Measurements from ENCODE around the gene LRRC3C.
A peak's percentile ranks its signal among the peaks of the same experiment; 100 is the strongest.
"Not testable (repeated sequence)": the region's sequence is repeated elsewhere in the genome, so short reads cannot be mapped to it uniquely, and the experiment has no call there.

The LRRC3C gene

DNA sequence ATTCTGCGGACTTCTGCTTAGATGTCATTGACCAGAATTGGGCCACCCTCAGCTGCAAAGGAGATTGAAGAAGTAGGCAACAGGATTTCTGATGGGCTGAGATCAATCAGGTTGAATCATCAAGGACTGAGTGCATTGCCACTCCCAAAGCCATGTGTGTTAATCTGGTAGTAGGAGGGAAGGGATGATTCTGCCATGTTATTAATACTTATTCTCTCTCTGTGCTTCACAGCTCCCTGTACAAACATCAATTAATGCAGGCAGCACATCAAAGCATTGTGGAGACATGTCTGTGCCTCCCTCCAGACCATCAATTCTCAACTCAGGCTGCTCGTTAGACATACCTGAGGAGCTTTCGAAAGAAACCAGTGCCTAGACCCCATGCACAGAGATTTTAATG lies 11.6 kb downstream of the LRRC3C start:
- H3K4me3 ChIP-seq (ENCODE audit: low read depth, low read length), result no peak overlapping the region
- TF ChIP-seq, protein P1, sequence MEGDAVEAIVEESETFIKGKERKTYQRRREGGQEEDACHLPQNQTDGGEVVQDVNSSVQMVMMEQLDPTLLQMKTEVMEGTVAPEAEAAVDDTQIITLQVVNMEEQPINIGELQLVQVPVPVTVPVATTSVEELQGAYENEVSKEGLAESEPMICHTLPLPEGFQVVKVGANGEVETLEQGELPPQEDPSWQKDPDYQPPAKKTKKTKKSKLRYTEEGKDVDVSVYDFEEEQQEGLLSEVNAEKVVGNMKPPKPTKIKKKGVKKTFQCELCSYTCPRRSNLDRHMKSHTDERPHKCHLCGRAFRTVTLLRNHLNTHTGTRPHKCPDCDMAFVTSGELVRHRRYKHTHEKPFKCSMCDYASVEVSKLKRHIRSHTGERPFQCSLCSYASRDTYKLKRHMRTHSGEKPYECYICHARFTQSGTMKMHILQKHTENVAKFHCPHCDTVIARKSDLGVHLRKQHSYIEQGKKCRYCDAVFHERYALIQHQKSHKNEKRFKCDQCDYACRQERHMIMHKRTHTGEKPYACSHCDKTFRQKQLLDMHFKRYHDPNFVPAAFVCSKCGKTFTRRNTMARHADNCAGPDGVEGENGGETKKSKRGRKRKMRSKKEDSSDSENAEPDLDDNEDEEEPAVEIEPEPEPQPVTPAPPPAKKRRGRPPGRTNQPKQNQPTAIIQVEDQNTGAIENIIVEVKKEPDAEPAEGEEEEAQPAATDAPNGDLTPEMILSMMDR (IDR thresholded peaks at IDR 0.05; ENCODE audit: control insufficient read depth, extremely low read depth, insufficient read depth), result no peak

DNA sequence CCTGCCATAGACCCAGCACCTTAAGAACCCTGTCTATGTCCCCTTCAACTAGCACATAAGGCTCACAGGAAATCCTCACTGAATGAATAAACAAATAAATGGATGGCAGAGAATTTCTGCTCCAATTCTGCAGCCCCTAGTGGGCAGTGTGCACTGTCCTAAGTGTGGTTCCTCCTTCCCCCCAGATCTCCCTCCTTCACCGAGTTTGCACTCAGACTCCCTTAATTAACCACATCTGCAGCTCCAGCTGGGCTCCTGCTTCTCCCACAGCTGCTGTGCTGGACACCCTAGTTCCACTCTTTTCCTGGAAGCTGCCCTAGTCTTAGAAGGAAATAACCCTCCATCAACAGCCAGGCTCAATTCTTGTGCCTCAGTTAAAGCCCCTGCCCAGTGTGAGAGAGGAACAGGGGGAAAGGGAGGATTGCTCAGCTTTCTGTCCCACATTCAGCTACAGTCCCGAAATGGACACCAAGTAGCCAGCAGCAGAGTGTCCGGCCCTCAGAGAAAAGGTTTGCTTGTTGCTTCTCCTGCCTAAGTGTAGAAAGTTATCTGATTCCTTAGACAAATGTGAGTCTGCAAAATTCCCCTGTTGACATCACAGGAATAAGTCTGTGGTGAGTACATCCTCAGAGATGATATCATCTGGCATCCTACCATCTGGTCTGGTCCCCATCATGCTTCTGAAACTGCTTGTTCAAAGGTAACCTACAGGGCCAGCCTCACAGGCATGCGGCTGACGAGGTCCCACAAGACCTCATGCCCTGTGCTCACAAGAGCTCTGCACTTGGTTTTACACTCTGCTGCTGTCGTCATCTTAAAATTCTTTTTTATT lies 12.3 kb downstream of the LRRC3C start:
- no peak for DNase-seq (ENCODE audit: low read depth)
- TF ChIP-seq, protein P1 (IDR thresholded peaks at IDR 0.05; ENCODE audit: control insufficient read depth, extremely low read depth, insufficient read depth), result peak; percentile 30
- H3K4me3 ChIP-seq (ENCODE audit: low read depth, low read length), result no peak overlapping the region

More for the DNA sequence above, 11.6 kb downstream of the LRRC3C start:
- no peak for DNase-seq (ENCODE audit: low read depth)

DNA sequence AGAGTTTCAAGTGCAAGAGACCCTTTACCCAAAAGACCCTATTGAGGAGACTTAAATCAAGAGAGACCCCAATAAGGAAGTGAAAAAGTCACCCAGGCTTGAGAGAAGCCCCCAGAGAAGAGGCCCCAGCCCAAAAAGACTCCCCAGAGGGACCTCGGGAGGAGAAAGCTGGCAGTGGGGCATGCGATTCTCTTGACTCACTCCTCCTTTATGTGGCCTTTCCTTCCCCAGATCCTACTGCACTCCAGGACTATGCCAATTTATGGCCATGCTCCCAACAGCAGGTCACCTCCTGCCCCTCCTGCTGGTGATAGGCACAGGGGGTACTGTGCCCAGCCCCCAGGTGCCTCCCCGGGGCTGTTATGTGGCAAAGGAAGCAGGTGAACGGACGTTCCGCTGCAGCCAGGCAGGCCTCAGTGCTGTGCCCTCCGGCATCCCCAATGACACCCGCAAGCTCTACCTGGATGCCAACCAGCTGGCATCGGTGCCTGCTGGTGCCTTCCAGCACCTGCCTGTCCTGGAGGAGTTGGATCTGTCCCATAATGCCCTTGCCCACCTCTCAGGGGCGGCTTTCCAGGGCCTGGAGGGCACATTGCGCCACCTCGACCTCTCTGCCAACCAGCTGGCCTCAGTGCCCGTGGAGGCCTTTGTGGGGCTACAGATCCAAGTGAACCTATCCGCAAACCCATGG lies 16.3 kb downstream of the LRRC3C start:
- TF ChIP-seq, protein P1 (IDR thresholded peaks at IDR 0.05; ENCODE audit: control insufficient read depth, extremely low read depth, insufficient read depth), result no peak
- DNase-seq (ENCODE audit: low read depth), result no peak
- no peak overlapping the region for H3K4me3 ChIP-seq (ENCODE audit: low read depth, low read length)

DNA sequence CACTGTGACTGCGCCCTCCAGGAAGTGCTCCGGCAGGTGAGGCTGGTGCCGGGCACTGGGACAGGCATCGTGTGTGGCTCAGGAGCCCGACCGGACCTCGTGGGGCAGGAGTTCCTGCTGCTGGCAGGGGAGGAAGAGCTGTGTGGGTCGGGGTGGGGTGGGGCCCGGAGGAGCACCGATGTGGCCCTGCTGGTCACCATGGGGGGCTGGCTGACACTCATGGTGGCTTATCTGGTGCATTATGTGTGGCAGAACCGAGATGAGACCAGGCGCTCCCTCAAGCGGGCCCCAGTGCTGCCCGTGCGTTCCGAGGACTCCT lies 16.8 kb downstream of the LRRC3C start:
- H3K4me3 ChIP-seq (ENCODE audit: low read depth, low read length), result no peak overlapping the region
- TF ChIP-seq, protein P1 (IDR thresholded peaks at IDR 0.05; ENCODE audit: control insufficient read depth, extremely low read depth, insufficient read depth), result no peak
- no peak for DNase-seq (ENCODE audit: low read depth)

DNA sequence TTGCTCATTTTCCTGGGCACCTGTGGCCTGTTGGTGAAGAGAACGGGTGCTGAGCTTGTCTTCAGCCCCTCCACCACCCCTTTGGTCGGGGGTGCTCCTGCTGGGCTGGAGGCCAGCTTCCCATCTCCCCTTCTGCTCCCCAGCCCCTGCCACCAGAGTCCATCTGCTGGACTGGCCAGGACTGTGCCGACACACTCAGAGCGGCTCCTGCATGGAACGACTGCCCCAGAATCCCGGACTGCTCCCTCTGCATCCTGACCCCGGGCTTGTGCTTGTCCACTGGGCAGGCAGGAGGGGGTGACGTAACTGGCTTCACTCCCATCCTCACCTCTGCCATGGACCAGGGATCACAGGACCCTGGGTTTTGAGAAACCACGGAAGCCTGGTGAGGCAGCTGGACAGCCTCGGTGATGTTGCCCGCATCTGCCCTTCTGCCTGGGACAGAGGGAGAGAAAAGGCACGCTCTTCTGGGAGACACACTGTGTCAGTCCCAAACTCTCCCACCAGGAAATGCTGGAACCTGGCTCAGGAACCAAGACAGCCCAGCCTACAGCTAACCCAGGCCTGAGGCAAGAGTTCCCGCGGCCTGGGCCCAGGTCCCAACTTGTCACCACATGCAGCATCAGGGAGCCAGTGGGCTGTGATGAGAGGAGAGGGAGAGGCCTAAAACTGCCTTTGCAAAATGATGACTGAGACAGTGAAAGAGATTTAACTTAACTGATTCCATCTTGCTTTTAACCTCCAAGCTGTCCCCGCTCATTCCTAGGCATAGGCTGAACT lies 19.2 kb downstream of the LRRC3C start:
- TF ChIP-seq, protein P1 (IDR thresholded peaks at IDR 0.05; ENCODE audit: control insufficient read depth, extremely low read depth, insufficient read depth), result no peak
- H3K4me3 ChIP-seq (ENCODE audit: low read depth, low read length), result no peak overlapping the region
- DNase-seq (ENCODE audit: low read depth), result no peak

DNA sequence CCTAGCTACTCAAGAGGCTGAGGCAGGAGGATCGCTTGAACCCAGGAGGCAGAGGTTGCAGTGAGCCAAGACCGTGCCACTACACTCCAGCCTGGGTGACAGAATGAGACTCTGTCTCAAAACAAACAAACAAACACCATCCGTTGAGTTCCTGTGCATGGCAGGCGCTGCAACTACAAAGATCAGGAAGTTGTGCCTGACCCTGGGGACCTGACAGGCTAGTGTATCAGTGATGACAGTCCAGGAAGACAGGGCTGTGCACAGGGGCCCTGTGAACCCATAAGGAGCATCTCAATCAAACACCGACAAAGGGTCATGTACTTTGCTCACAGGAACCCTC lies 20.9 kb downstream of the LRRC3C start:
- not testable (repeated sequence) for DNase-seq (ENCODE audit: low read depth); H3K4me3 ChIP-seq (ENCODE audit: low read depth, low read length)

DNA sequence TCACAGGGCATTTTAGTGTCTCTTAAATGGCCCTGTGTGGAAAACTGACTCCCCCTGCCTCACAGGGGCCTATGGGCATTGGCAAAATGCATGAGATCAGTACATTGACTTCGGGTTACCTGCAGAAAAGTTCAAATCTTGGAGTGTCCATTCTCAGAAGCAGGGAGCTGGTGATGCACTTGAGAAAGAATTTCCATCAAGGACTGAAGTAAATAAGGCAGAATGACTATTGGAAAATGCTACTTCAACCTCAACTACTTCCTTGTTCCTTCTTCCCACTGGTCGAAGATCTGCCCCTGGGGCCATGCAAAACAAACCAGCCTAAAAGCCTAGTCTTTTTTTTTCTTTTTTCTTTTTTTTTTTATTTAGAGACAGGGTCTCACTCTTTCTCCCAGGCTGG lies 21.5 kb downstream of the LRRC3C start:
- TF ChIP-seq, protein P1 (IDR thresholded peaks at IDR 0.05; ENCODE audit: control insufficient read depth, extremely low read depth, insufficient read depth), result no peak
- DNase-seq (ENCODE audit: low read depth), result no peak
- no peak overlapping the region for H3K4me3 ChIP-seq (ENCODE audit: low read depth, low read length)
